GM12872 (cell line): ENCODE results near the gene SULT2B1.

Experiments used
- TF ChIP-seq, protein P1 (sequence below): IDR thresholded peaks from 3 replicates; pipeline ENCODE4 v1.5.1; 2011; ENCODE audit warnings: low read depth, mild to moderate bottlenecking, low read length, moderate library complexity; ENCODE audit not compliant: insufficient read depth

Gene SULT2B1

DNA sequence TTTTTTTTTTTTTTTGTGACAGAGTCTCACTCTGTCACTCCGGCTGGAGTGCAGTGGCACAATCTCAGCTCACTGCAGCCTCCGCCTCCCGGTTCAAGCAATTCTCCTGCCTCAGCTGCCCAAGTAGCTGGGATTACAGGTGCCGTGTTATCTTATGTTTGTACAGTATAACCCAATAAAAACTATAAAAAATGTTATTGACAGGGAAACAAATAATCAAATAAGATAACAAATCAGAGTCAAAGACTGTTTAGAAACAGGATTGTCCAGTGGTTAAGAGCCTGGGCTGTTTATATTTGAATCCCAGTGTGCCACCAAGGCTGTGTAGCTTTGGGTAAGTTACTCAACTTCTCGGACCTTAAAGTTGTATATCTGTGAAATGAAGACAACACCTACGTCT is 21.2 kb upstream of the SULT2B1 start:
- TF ChIP-seq, protein P1, sequence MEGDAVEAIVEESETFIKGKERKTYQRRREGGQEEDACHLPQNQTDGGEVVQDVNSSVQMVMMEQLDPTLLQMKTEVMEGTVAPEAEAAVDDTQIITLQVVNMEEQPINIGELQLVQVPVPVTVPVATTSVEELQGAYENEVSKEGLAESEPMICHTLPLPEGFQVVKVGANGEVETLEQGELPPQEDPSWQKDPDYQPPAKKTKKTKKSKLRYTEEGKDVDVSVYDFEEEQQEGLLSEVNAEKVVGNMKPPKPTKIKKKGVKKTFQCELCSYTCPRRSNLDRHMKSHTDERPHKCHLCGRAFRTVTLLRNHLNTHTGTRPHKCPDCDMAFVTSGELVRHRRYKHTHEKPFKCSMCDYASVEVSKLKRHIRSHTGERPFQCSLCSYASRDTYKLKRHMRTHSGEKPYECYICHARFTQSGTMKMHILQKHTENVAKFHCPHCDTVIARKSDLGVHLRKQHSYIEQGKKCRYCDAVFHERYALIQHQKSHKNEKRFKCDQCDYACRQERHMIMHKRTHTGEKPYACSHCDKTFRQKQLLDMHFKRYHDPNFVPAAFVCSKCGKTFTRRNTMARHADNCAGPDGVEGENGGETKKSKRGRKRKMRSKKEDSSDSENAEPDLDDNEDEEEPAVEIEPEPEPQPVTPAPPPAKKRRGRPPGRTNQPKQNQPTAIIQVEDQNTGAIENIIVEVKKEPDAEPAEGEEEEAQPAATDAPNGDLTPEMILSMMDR: no peak

DNA sequence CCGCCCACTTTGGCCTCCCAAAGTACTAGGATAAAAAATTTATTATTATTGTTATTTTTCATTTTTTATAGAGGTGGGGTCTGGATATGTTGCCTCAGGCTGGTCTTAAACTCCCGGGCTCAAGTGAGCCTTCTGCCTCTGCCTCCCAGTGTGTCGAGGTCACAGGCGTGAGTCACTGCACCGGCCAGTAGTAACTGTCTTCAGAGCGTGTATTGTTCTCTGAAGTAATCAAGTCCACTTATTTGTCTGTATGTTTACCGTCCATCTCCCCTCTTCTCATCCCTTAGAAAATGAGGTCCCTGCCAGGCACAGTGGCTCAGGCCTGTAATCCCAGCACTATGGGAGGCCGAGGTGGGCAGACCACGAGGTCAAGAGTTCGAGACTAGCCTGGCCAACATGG is 18.2 kb upstream of the SULT2B1 start:
- TF ChIP-seq, protein P1: no peak

DNA sequence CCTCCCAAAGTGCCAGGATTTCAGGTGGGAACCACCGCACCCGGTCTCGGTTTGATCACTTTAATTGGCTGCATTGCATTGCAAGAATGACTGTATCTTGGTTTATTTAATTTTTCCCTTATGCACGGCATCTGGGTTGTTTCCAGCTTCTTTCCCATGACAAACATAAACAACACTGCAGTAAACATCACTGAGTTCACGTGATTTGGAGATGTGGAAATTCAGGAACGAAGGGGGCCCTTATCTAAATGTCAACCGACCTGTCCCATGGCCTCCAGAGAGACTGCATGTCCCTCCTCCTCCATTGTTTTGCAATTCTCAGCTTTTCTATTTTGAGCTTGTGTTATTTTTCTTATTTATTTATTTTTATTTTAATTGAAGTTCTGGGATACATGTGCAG is 14.4 kb upstream of the SULT2B1 start:
- TF ChIP-seq, protein P1: no peak

DNA sequence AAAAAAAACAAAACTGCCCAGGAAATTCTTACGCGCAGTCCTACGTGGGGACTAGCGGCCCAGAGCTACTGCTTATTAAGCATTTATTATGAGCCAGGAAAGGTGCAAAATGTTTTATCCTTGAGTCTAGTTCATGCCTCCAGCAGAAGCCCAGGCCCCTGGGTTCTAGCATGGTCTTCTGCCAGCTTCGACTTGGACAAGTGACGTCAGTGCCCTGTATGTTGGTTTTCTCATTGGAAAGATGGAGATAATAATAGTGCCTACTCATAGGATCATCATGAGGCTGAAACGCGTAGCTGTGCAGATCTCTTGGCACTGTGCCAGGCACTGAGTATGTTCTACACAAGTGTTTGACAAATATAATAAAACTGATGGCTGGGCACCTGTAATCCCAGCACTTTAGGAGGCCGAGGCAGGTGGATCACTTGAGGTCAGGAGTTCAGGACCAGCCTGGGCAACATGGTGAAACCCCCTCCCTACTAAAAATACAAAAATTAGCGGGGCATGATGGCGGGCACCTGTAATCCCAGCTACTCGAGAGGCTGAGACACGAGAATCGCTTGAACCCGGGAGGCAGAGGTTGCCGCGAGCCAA is 12.4 kb upstream of the SULT2B1 start:
- TF ChIP-seq, protein P1: no peak

DNA sequence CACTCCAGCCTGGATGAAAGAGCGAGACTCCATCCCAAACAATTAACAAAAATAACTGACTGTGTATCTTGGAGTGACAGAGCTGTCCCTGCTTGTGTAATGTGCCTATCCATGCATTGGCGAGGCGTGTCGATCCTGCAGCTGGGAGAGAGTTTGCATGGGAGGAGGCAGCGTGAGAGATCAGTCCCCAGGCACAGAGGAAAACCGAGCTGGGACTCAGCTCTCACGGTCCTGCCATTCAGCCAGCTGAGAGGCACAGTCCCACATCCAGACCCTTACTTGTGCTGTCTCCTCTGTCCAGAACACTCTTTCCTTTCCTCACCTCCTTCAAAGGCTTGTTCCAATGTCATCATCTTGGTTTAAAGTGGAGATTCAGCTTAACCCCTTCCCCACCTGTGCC is 11.9 kb upstream of the SULT2B1 start:
- TF ChIP-seq, protein P1: no peak

DNA sequence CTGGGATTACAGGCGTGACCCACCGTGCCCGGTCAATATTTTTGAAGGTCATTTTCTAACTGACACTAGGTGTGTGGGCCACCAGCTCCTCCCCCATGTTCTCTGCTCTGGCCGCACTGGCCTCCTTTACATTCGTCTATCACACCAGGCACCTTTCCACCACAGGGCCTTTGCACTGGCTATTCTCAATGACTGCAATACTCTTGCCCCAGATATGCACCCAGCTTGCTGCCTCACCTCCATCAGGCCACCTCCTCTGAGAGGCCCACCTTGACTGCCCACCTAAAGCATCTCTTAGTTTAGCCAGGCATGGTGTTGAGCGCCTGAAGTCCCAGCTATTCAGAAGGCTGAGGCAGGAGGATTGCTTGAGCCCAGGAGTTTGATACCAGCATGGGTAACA is 10.2 kb upstream of the SULT2B1 start:
- TF ChIP-seq, protein P1: no peak

DNA sequence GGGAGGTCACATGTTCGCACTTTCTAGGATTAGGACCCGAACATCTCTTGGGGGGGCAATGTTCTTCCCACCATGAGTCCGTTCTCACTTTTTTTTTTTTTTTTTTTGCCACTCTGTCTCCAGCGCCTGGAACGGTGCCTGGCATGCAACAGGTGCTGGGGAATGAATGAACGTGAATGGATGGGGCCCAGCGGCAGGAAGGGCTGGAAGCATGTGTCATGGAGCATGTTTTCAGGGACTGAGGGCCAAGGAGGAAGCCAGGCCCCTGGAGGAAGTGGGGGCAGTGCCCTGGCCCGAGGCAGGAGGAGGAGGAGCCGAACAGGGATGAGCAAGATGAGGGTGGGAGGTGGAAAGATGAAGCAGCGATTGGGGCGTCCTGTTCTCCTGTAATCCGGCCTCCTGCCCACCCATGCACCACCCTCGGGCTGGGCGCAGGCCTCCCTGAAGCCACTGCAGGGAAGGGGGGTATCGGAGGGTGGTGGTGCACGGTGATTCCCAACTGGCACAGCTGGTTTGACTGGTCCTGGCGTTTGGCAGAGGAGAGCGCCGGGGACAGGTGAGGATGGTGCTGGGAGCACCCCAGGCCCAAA is 8.8 kb upstream of the SULT2B1 start:
- TF ChIP-seq, protein P1: no peak
